Measurements from ENCODE around the gene AADACL4.

GRCh38 chr1:12640237-12640957, 3.5 kb upstream of the AADACL4 start:
- no peak for TF ChIP-seq CTCF (conservative IDR thresholded peaks at IDR 0.05; ENCODE audit: low read depth in 2 of 2)
- no peak for TF ChIP-seq REST (IDR thresholded peaks at IDR 0.05; ENCODE audit: unreplicated experiment)
- TF ChIP-seq POLR2AphosphoS5 (IDR thresholded peaks at IDR 0.05; ENCODE audit: low read depth): no peak
- no peak for TF ChIP-seq ZNF114 (CRISPR knock-in tag; IDR thresholded peaks at IDR 0.05)
- TF ChIP-seq EZH2 (IDR thresholded peaks at IDR 0.05; ENCODE audit: low read depth, unreplicated experiment): no peak
- no peak for TF ChIP-seq JUNB (IDR thresholded peaks at IDR 0.05; ENCODE audit: unreplicated experiment)
- no peak for TF ChIP-seq ZNF331 (CRISPR knock-in tag; IDR thresholded peaks at IDR 0.05; ENCODE audit: low read depth)

All from GM23338 (cell line).